ENCODE data around the gene DGKD.

DNA sequence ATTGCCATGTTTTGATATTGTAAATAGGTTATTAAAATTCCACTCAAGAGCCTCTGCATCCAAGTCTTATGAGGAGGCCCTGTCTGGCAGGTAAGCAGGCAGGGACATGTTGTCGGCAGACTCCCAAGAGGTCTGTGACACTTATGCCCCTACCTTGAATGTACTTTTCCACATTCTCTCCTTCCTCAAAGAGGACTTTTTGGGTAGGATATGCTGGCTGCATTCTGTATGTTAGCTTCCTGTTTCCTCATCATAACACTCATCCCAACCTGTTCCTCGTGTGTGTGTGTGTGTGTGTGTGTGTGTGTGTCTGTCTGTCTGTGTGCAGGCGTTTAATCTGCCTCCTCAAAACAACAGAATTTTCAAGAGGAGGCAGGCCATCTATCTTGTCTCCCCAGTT, 137.0 kb downstream of the DGKD start:
- TF ChIP-seq, protein P1, sequence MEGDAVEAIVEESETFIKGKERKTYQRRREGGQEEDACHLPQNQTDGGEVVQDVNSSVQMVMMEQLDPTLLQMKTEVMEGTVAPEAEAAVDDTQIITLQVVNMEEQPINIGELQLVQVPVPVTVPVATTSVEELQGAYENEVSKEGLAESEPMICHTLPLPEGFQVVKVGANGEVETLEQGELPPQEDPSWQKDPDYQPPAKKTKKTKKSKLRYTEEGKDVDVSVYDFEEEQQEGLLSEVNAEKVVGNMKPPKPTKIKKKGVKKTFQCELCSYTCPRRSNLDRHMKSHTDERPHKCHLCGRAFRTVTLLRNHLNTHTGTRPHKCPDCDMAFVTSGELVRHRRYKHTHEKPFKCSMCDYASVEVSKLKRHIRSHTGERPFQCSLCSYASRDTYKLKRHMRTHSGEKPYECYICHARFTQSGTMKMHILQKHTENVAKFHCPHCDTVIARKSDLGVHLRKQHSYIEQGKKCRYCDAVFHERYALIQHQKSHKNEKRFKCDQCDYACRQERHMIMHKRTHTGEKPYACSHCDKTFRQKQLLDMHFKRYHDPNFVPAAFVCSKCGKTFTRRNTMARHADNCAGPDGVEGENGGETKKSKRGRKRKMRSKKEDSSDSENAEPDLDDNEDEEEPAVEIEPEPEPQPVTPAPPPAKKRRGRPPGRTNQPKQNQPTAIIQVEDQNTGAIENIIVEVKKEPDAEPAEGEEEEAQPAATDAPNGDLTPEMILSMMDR (IDR thresholded peaks at IDR 0.05; ENCODE audit: low read length) = no peak
- no peak for TF ChIP-seq EZH2 (optimal IDR thresholded peaks at IDR 0.05; ENCODE audit: low read depth, low read length)

Measured in MM.1S (cell line).